Stimulated activated naive CD8-positive, alpha-beta T cell treated with anti-CD3 and anti-CD28 coated beads, Interleukin-15, Interleukin-2, amounts not matched to agents 100 ng/mL and 50 ng/mL, for 24 hours (primary cell): ENCODE data around the gene INO80E.
A peak's percentile ranks its signal among the peaks of the same experiment; 100 is the strongest.

Source experiments
- H3K27ac Mint-ChIP-seq: one replicate; pipeline ENCODE4 v1.8.0; 2021; ENCODE audit warnings: mild to moderate bottlenecking, mixed read lengths
- H3K27me3 Mint-ChIP-seq: one replicate; pipeline ENCODE4 v1.8.0; 2021; ENCODE audit warnings: mixed read lengths
- H3K36me3 Mint-ChIP-seq: one replicate; pipeline ENCODE4 v1.8.0; 2021; ENCODE audit warnings: low read depth, mixed read lengths
- H3K4me1 Mint-ChIP-seq: one replicate; pipeline ENCODE4 v1.8.0; 2021; ENCODE audit warnings: low read depth, mixed read lengths
- H3K4me3 Mint-ChIP-seq: one replicate; pipeline ENCODE4 v1.8.0; 2021; ENCODE audit warnings: mild to moderate bottlenecking, mixed read lengths
- H3K9me3 Mint-ChIP-seq: one replicate; pipeline ENCODE4 v1.8.0; 2021; ENCODE audit warnings: mixed read lengths

INO80E gene

GRCh38 chr16:29984764-29985147 lies 11.3 kb upstream of the INO80E start:
- H3K9me3 Mint-ChIP-seq, result no peaks in the 10 kb centered on the region
- H3K27me3 Mint-ChIP-seq, result no peaks in the 10 kb centered on the region
- H3K4me1 Mint-ChIP-seq, result no peaks in the 10 kb centered on the region
- H3K36me3 Mint-ChIP-seq, result peaks cover 65% of the 10 kb centered on the region
- H3K4me3 Mint-ChIP-seq, result no peak overlapping the region
- H3K27ac Mint-ChIP-seq, result no peak overlapping the region

DNA sequence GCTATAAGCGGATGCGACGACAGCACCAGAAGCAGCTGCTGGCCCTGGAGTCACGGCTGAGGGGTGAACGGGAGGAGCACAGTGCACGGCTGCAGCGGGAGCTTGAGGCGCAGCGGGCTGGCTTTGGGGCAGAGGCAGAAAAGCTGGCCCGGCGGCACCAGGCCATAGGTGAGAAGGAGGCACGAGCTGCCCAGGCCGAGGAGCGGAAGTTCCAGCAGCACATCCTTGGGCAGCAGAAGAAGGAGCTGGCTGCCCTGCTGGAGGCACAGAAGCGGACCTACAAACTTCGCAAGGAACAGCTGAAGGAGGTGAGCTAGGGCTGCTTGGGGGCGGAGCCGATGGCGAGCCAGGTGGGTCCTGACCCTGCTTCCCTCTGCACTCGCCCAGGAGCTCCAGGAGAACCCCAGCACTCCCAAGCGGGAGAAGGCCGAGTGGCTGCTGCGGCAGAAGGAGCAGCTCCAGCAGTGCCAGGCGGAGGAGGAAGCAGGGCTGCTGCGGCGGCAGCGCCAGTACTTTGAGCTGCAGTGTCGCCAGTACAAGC lies 10.7 kb upstream of the INO80E start:
- H3K27me3 Mint-ChIP-seq, result no peaks in the 10 kb centered on the region
- no peaks in the 10 kb centered on the region for H3K9me3 Mint-ChIP-seq
- H3K4me1 Mint-ChIP-seq, result no peaks in the 10 kb centered on the region
- H3K27ac Mint-ChIP-seq, result no peak overlapping the region
- H3K4me3 Mint-ChIP-seq, result no peak overlapping the region
- H3K36me3 Mint-ChIP-seq, result peaks cover 67% of the 10 kb centered on the region

- no peak overlapping the region for H3K4me3 Mint-ChIP-seq
- no peak overlapping the region for H3K27ac Mint-ChIP-seq
- H3K36me3 Mint-ChIP-seq, result peaks cover 64% of the 10 kb centered on the region
- no peaks in the 10 kb centered on the region for H3K9me3 Mint-ChIP-seq
- H3K4me1 Mint-ChIP-seq, result no peaks in the 10 kb centered on the region
- no peaks in the 10 kb centered on the region for H3K27me3 Mint-ChIP-seq
Observed at GRCh38 chr16:29986231-29986630, 9.8 kb upstream of the INO80E start.

- Mint-ChIP-seq H3K27me3 (no peaks in the 10 kb centered on the region), H3K4me1 (no peaks in the 10 kb centered on the region), H3K36me3 (peaks cover 61% of the 10 kb centered on the region), H3K27ac (no peak overlapping the region), H3K9me3 (no peaks in the 10 kb centered on the region), H3K4me3 (no peak overlapping the region)
Observed at GRCh38 chr16:29986931-29987330, 9.1 kb upstream of the INO80E start.

DNA sequence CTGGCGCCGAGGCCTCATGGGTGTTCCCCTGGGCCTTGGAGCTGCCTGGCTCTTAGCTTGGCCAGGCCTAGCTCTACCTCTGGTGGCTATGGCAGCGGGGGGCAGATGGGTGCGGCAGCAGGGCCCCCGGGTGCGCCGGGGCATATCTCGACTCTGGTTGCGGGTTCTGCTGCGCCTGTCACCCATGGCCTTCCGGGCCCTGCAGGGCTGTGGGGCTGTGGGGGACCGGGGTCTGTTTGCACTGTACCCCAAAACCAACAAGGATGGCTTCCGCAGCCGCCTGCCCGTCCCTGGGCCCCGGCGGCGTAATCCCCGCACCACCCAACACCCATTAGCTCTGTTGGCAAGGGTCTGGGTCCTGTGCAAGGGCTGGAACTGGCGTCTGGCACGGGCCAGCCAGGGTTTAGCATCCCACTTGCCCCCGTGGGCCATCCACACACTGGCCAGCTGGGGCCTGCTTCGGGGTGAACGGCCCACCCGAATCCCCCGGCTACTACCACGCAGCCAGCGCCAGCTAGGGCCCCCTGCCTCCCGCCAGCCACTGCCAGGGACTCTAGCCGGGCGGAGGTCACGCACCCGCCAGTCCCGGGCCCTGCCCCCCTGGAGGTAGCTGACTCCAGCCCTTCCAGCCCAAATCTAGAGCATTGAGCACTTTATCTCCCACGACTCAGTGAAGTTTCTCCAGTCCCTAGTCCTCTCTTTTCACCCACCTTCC lies 8.5 kb upstream of the INO80E start:
- H3K27me3 Mint-ChIP-seq, result no peaks in the 10 kb centered on the region
- H3K9me3 Mint-ChIP-seq, result no peaks in the 10 kb centered on the region
- H3K27ac Mint-ChIP-seq, result no peak overlapping the region
- H3K36me3 Mint-ChIP-seq, result peaks cover 57% of the 10 kb centered on the region
- no peak overlapping the region for H3K4me3 Mint-ChIP-seq
- H3K4me1 Mint-ChIP-seq, result no peaks in the 10 kb centered on the region

GRCh38 chr16:29988346-29989075 lies 7.5 kb upstream of the INO80E start:
- H3K36me3 Mint-ChIP-seq, result peaks cover 52% of the 10 kb centered on the region
- no peaks in the 10 kb centered on the region for H3K4me1 Mint-ChIP-seq
- no peaks in the 10 kb centered on the region for H3K9me3 Mint-ChIP-seq
- no peak overlapping the region for H3K4me3 Mint-ChIP-seq
- peak overlapping the region; percentile 23 for H3K27ac Mint-ChIP-seq
- H3K27me3 Mint-ChIP-seq, result no peaks in the 10 kb centered on the region

- H3K36me3 Mint-ChIP-seq, result peaks cover 50% of the 10 kb centered on the region
- H3K4me3 Mint-ChIP-seq, result no peak overlapping the region
Observed at GRCh38 chr16:29989111-29989858, 6.8 kb upstream of the INO80E start.

GRCh38 chr16:29990034-29990433 lies 6.0 kb upstream of the INO80E start:
- Mint-ChIP-seq H3K4me3 (no peak overlapping the region), H3K27ac (no peak overlapping the region), H3K36me3 (peaks cover 43% of the 10 kb centered on the region), H3K27me3 (no peaks in the 10 kb centered on the region), H3K4me1 (peaks cover 13% of the 10 kb centered on the region), H3K9me3 (no peaks in the 10 kb centered on the region)

More at GRCh38 chr16:29989111-29989858, 6.8 kb upstream of the INO80E start:
- Mint-ChIP-seq H3K27me3 (no peaks in the 10 kb centered on the region), H3K4me1 (peaks cover 6% of the 10 kb centered on the region), H3K9me3 (no peaks in the 10 kb centered on the region), H3K27ac (peak overlapping the region; percentile 23)

DNA sequence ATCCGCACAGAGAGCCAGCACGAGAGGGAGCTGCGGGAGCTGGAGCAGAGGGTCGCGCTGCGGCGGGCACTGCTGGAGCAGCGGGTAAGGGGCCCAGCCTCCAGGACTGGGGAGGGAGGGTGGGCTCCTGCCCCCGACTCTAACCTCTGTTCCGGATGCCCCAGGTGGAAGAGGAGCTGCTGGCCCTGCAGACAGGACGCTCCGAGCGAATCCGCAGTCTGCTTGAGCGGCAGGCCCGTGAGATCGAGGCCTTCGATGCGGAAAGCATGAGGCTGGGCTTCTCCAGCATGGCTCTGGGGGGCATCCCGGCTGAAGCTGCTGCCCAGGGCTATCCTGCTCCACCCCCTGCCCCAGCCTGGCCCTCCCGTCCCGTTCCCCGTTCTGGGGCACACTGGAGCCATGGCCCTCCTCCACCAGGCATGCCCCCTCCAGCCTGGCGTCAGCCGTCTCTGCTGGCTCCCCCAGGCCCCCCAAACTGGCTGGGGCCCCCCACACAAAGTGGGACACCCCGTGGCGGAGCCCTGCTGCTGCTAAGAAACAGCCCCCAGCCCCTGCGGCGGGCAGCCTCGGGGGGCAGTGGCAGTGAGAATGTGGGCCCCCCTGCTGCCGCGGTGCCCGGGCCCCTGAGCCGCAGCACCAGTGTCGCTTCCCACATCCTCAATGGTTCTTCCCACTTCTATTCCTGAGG lies 5.0 kb upstream of the INO80E start:
- Mint-ChIP-seq H3K27me3 (no peaks in the 10 kb centered on the region), H3K9me3 (no peaks in the 10 kb centered on the region), H3K4me1 (peaks cover 19% of the 10 kb centered on the region), H3K4me3 (no peak overlapping the region), H3K36me3 (peaks cover 38% of the 10 kb centered on the region), H3K27ac (no peak overlapping the region)

DNA sequence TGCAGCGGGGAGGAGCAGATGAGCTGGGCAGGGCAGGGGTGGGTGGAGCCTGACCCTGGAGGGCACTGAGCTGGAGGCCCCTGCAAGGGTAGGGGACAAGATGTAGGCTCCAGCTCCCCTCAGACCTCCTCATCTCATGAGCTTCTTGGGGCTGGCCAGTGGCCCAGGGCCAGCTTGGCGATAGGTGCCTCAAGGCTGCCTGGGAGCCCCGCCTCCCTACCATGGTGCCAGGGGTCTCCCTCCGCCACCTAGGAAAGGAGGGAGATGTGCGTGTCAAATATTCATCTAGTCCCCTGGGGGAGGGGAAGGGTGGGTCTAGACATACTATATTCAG lies 4.5 kb upstream of the INO80E start:
- no peaks in the 10 kb centered on the region for H3K9me3 Mint-ChIP-seq
- H3K27ac Mint-ChIP-seq, result no peak overlapping the region
- no peaks in the 10 kb centered on the region for H3K27me3 Mint-ChIP-seq
- peaks cover 19% of the 10 kb centered on the region for H3K4me1 Mint-ChIP-seq
- peaks cover 37% of the 10 kb centered on the region for H3K36me3 Mint-ChIP-seq
- H3K4me3 Mint-ChIP-seq, result no peak overlapping the region

- peaks cover 41% of the 10 kb centered on the region for H3K36me3 Mint-ChIP-seq
- H3K9me3 Mint-ChIP-seq, result no peaks in the 10 kb centered on the region
- H3K27me3 Mint-ChIP-seq, result no peaks in the 10 kb centered on the region
- no peak overlapping the region for H3K4me3 Mint-ChIP-seq
- no peak overlapping the region for H3K27ac Mint-ChIP-seq
- peaks cover 24% of the 10 kb centered on the region for H3K4me1 Mint-ChIP-seq
Observed at GRCh38 chr16:29992344-29992967, 3.6 kb upstream of the INO80E start.

GRCh38 chr16:29993191-29993902 lies 2.7 kb upstream of the INO80E start:
- peaks cover 42% of the 10 kb centered on the region for H3K36me3 Mint-ChIP-seq
- H3K4me3 Mint-ChIP-seq, result no peak overlapping the region

GRCh38 chr16:29993903-29994599 lies 2.0 kb upstream of the INO80E start:
- Mint-ChIP-seq H3K36me3 (peaks cover 43% of the 10 kb centered on the region), H3K4me3 (peak overlapping the region; percentile 97), H3K9me3 (no peaks in the 10 kb centered on the region), H3K4me1 (peaks cover 34% of the 10 kb centered on the region), H3K27ac (peak overlapping the region; percentile 99), H3K27me3 (no peaks in the 10 kb centered on the region)

More at GRCh38 chr16:29993191-29993902, 2.7 kb upstream of the INO80E start:
- Mint-ChIP-seq H3K9me3 (no peaks in the 10 kb centered on the region), H3K27me3 (no peaks in the 10 kb centered on the region), H3K27ac (no peak overlapping the region), H3K4me1 (peaks cover 31% of the 10 kb centered on the region)
